Ishikawa (cell line): ENCODE data around the gene INO80C.

Experiments used
- EGR1 ChIP-seq: IDR thresholded peaks from 2 replicates; pipeline ENCODE4 v1.6.1; 2012
- RAD21 ChIP-seq: IDR thresholded peaks from 2 replicates; pipeline ENCODE4 v1.6.1; 2012; ENCODE audit warnings: low read depth
- TAF1 ChIP-seq: IDR thresholded peaks from 2 replicates; pipeline ENCODE4 v1.6.1; 2012; ENCODE audit warnings: low read depth, mild to moderate bottlenecking
- YY1 ChIP-seq: IDR thresholded peaks from 2 replicates; pipeline ENCODE4 v1.6.1; 2012; ENCODE audit warnings: low read depth
- TF ChIP-seq, protein P1 (sequence below): IDR thresholded peaks from 2 replicates; pipeline ENCODE4 v1.6.1; 2012; ENCODE audit warnings: low read depth, mild to moderate bottlenecking

DNA sequence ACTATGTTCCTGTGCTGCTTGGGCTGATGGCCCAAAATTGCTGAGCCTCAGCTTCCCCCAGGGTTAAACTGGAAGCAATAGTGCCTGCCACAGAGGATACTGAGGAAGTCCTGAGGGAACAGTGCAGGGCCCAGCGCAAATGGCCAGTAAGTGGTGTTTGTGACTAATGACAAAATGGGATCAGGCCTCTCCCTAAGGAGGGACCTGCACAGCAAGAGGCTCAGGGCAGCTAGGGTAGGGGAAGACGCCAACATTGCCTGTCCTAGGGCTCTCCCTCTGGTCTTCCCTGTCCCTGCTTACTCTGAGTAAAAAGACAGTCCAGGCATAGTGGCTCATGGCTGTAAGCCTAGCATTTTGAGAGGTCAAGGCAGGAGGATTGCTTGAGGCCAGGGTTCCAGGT lies 37.8 kb downstream of the INO80C start:
- TF ChIP-seq YY1 (no peak), TAF1 (no peak), RAD21 (no peak), EGR1 (no peak)
- TF ChIP-seq, protein P1, sequence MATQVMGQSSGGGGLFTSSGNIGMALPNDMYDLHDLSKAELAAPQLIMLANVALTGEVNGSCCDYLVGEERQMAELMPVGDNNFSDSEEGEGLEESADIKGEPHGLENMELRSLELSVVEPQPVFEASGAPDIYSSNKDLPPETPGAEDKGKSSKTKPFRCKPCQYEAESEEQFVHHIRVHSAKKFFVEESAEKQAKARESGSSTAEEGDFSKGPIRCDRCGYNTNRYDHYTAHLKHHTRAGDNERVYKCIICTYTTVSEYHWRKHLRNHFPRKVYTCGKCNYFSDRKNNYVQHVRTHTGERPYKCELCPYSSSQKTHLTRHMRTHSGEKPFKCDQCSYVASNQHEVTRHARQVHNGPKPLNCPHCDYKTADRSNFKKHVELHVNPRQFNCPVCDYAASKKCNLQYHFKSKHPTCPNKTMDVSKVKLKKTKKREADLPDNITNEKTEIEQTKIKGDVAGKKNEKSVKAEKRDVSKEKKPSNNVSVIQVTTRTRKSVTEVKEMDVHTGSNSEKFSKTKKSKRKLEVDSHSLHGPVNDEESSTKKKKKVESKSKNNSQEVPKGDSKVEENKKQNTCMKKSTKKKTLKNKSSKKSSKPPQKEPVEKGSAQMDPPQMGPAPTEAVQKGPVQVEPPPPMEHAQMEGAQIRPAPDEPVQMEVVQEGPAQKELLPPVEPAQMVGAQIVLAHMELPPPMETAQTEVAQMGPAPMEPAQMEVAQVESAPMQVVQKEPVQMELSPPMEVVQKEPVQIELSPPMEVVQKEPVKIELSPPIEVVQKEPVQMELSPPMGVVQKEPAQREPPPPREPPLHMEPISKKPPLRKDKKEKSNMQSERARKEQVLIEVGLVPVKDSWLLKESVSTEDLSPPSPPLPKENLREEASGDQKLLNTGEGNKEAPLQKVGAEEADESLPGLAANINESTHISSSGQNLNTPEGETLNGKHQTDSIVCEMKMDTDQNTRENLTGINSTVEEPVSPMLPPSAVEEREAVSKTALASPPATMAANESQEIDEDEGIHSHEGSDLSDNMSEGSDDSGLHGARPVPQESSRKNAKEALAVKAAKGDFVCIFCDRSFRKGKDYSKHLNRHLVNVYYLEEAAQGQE, result no peak
